Memory B cell (primary cell): ENCODE measurements around the gene CSK.

Experiments
- ATAC-seq: fragments of 150-1000 bp; cut with Tn5 transposase; 2 replicates; pipeline ENCODE4 v1.10.0; 2021; ENCODE audit warnings: low read depth, mild to moderate bottlenecking, moderate library complexity
- DNase-seq, 2 donors: peaks; one replicate each; pipeline ENCODE4 v3.0.0; 2022; ENCODE audit warnings: low spot score in 2 of 2
- H3K27ac Mint-ChIP-seq: one replicate; pipeline ENCODE4 v1.8.0; 2022; ENCODE audit warnings: mild to moderate bottlenecking, moderate library complexity, mixed read lengths
- H3K27me3 Mint-ChIP-seq: one replicate; pipeline ENCODE4 v1.8.0; 2022; ENCODE audit warnings: mixed read lengths
- H3K36me3 Mint-ChIP-seq: one replicate; pipeline ENCODE4 v1.8.0; 2022; ENCODE audit warnings: mild to moderate bottlenecking, mixed read lengths
- H3K4me1 Mint-ChIP-seq: one replicate; pipeline ENCODE4 v1.8.0; 2022; ENCODE audit warnings: mixed read lengths
- H3K4me3 Mint-ChIP-seq: one replicate; pipeline ENCODE4 v1.8.0; 2022; ENCODE audit warnings: mild to moderate bottlenecking, moderate library complexity, mixed read lengths
- H3K9me3 Mint-ChIP-seq: one replicate; pipeline ENCODE4 v1.8.0; 2022; ENCODE audit warnings: mixed read lengths

The CSK gene

DNA sequence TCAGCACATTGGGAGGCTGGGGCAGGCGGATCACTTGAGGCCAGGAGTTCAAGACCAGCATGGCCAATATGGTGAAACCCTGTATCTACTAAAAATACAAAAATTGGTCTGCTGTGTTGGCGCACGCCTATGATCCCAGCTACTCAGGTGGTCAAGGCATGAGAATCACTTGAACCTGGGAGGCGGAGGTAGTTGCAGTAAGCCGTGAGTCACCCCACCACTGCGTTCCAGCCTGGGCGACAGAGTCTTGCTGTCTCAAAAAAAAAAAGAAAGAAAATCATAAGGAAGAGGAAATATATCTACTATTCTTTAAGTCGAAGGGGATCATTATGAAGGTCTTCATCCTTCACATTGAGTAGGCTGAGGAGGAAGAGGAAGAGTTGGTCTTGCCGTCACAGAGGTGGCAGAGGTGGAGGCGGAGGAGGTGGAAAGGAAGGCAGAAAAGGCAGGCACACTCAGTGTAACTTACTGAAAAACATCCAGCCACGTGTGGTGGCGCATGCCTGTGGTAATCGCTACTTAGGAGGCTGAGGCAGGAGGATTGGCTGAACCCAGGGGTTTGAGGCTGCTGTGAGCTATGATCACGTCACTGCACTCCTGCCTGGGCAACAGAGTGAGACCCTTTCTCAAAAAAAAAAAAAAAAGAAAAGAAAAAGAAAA is 14.2 kb downstream of the CSK start:
- no peak for ATAC-seq
- DNase-seq: no peak
- Mint-ChIP-seq H3K9me3 (no peaks in the 10 kb centered on the region), H3K27ac (peak overlapping the region; percentile 83), H3K36me3 (peaks cover 27% of the 10 kb centered on the region), H3K4me3 (peak overlapping the region; percentile 69), H3K4me1 (peaks cover 65% of the 10 kb centered on the region), H3K27me3 (no peaks in the 10 kb centered on the region)

GRCh38 chr15:74798388-74799254 is 16.7 kb downstream of the CSK start:
- Mint-ChIP-seq H3K36me3 (peaks cover 20% of the 10 kb centered on the region), H3K27ac (peak overlapping the region; percentile 97), H3K27me3 (no peaks in the 10 kb centered on the region), H3K4me3 (peak overlapping the region; percentile 73), H3K9me3 (no peaks in the 10 kb centered on the region), H3K4me1 (peaks cover 45% of the 10 kb centered on the region)
- ATAC-seq (no peak), DNase-seq (no peak)

DNA sequence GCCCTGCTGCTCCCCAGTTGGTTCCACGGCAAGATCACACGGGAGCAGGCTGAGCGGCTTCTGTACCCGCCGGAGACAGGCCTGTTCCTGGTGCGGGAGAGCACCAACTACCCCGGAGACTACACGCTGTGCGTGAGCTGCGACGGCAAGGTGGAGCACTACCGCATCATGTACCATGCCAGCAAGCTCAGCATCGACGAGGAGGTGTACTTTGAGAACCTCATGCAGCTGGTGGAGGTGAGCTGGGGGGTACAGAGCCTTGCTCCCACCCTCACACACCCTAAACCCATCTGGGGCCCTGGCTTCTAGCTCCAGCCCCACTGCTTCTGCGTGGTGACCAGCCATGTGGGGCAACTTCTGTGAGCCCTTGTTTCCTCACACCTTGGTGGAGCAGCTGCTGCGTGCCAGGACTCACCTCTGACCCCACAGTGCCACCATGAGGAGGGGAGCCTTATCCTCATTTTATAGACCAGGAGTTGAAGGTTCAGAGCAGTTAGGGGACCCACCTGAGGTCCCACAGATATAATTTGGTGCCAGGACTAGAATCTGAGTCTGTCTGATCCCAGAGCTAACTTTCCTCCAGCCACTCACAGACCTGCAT is 17.5 kb downstream of the CSK start:
- H3K27ac Mint-ChIP-seq: peak overlapping the region; percentile 97
- ATAC-seq (peak; percentile 27), DNase-seq (no peak)
- no peaks in the 10 kb centered on the region for H3K27me3 Mint-ChIP-seq
- H3K4me1 Mint-ChIP-seq: peaks cover 48% of the 10 kb centered on the region
- no peaks in the 10 kb centered on the region for H3K9me3 Mint-ChIP-seq
- H3K4me3 Mint-ChIP-seq: peak overlapping the region; percentile 59
- peaks cover 24% of the 10 kb centered on the region for H3K36me3 Mint-ChIP-seq

DNA sequence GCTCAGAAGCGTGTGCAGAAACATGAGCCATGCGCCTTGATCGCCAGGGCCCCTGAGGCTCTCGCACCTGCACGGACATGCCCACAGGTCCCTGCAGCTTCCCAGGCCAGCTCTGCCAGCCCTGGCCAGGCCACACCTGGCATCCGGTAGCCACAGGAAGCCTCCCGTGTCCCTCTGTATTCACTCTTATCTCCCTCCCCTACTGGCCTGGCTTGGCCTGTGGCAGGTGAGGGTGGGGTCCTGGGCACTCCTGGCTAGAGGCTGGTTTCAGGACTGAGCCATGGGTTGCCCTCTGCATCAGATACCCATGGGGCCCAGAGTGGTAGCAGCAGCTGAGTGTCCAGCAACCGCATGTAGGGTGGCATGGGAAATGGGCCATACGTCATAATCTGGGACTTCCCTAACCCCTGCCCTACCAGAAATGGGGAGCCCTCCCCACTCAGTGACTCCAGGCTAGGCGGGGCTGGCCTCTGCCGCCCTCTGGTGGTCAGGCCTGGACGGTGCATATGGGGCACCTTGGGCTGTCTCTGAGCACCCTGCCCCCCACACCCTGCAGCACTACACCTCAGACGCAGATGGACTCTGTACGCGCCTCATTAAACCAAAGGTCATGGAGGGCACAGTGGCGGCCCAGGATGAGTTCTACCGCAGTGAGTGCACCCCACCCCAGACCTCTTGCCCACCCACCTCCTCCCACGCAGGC is 18.1 kb downstream of the CSK start:
- Mint-ChIP-seq H3K27ac (peak overlapping the region; percentile 97), H3K4me1 (peaks cover 46% of the 10 kb centered on the region), H3K9me3 (no peaks in the 10 kb centered on the region), H3K36me3 (peaks cover 27% of the 10 kb centered on the region), H3K4me3 (peak overlapping the region; percentile 59), H3K27me3 (no peaks in the 10 kb centered on the region)
- DNase-seq (peak; percentile 96), ATAC-seq (peak; percentile 86)

DNA sequence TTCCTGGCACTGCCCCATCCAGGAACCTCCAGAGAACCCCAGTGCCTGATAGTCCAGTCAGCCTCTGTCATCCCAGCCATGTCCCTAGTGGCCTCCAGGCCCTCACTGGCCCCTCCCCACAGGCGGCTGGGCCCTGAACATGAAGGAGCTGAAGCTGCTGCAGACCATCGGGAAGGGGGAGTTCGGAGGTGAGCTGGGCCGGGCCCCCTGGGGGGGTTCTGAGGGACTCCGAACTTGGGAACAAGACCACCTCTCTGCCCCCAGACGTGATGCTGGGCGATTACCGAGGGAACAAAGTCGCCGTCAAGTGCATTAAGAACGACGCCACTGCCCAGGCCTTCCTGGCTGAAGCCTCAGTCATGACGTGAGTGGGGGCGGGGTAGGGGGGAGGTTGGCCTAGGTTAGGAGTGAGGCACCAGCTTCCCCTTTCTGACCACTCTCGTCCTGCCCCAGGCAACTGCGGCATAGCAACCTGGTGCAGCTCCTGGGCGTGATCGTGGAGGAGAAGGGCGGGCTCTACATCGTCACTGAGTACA is 18.7 kb downstream of the CSK start:
- Mint-ChIP-seq H3K4me3 (no peak overlapping the region), H3K27me3 (no peaks in the 10 kb centered on the region), H3K27ac (peak overlapping the region; percentile 97), H3K4me1 (peaks cover 41% of the 10 kb centered on the region), H3K36me3 (peaks cover 27% of the 10 kb centered on the region), H3K9me3 (no peaks in the 10 kb centered on the region)
- DNase-seq (no peak), ATAC-seq (no peak)

DNA sequence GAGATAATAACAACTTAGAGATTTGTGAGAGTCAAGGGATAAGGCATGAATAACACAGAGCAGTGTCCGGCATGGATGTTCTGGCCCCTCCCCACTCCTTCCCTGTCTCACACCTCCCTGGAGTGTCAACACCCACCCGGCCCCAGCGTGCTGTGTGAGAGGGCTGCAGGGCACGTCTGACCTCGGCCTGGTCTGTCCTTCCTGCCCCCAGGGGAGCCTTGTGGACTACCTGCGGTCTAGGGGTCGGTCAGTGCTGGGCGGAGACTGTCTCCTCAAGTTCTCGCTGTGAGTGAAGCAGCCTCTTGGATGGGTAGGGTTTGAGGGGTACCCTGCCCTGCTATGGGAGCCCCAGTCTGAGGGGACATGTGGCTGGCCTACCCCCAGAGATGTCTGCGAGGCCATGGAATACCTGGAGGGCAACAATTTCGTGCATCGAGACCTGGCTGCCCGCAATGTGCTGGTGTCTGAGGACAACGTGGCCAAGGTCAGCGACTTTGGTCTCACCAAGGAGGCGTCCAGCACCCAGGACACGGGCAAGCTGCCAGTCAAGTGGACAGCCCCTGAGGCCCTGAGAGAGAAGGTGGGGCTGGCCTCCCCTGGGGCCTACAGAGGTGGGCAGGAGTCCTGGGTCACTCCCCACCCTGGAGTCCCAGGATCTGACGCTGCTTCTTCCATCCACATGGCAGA is 19.6 kb downstream of the CSK start:
- H3K36me3 Mint-ChIP-seq: peaks cover 22% of the 10 kb centered on the region
- no peak overlapping the region for H3K4me3 Mint-ChIP-seq
- no peak for ATAC-seq
- DNase-seq: no peak
- H3K9me3 Mint-ChIP-seq: no peaks in the 10 kb centered on the region
- peaks cover 37% of the 10 kb centered on the region for H3K4me1 Mint-ChIP-seq
- H3K27me3 Mint-ChIP-seq: no peaks in the 10 kb centered on the region
- no peak overlapping the region for H3K27ac Mint-ChIP-seq

DNA sequence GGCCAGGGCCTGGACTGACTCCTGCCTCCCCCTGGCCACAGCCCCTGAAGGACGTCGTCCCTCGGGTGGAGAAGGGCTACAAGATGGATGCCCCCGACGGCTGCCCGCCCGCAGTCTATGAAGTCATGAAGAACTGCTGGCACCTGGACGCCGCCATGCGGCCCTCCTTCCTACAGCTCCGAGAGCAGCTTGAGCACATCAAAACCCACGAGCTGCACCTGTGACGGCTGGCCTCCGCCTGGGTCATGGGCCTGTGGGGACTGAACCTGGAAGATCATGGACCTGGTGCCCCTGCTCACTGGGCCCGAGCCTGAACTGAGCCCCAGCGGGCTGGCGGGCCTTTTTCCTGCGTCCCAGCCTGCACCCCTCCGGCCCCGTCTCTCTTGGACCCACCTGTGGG is 20.4 kb downstream of the CSK start:
- Mint-ChIP-seq H3K4me1 (peaks cover 40% of the 10 kb centered on the region), H3K36me3 (peaks cover 21% of the 10 kb centered on the region), H3K27ac (no peak overlapping the region), H3K9me3 (no peaks in the 10 kb centered on the region), H3K4me3 (no peak overlapping the region), H3K27me3 (no peaks in the 10 kb centered on the region)
- DNase-seq (no peak), ATAC-seq (no peak)

- H3K4me1 Mint-ChIP-seq: peaks cover 37% of the 10 kb centered on the region
- no peak overlapping the region for H3K4me3 Mint-ChIP-seq
- no peaks in the 10 kb centered on the region for H3K9me3 Mint-ChIP-seq
- peaks cover 19% of the 10 kb centered on the region for H3K36me3 Mint-ChIP-seq
- no peak overlapping the region for H3K27ac Mint-ChIP-seq
- DNase-seq (no peak), ATAC-seq (no peak)
- no peaks in the 10 kb centered on the region for H3K27me3 Mint-ChIP-seq
These were observed 21.1 kb downstream of the CSK start for GRCh38 chr15:74802862-74803447.

DNA sequence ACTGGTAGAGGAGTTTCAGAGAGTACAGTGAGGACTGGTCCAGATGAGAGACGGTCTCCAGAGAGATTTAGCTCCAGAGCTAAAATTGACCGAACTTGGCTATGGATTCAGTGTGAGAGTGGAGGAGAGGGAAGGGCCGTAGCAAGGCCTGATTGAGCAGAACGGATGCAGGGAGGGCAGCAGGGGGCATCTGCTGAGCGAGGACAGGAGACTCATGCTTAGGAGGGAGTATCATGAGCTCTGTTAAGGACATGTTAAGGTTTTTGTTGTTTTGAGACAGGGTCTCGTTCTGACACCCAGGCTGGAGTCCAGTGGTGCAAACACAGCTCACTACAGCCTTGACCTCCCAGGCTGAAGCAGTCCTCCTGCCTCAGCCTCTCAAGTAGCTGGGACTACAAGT is 23.1 kb downstream of the CSK start:
- H3K9me3 Mint-ChIP-seq: no peaks in the 10 kb centered on the region
- peaks cover 31% of the 10 kb centered on the region for H3K4me1 Mint-ChIP-seq
- H3K4me3 Mint-ChIP-seq: no peak overlapping the region
- DNase-seq (no peak), ATAC-seq (no peak)
- no peaks in the 10 kb centered on the region for H3K27me3 Mint-ChIP-seq
- H3K36me3 Mint-ChIP-seq: peaks cover 15% of the 10 kb centered on the region
- peak overlapping the region; percentile 67 for H3K27ac Mint-ChIP-seq

GRCh38 chr15:74807282-74807681 is 25.4 kb downstream of the CSK start:
- no peak overlapping the region for H3K4me3 Mint-ChIP-seq
- H3K36me3 Mint-ChIP-seq: peaks cover 7% of the 10 kb centered on the region
- H3K4me1 Mint-ChIP-seq: peaks cover 28% of the 10 kb centered on the region
- DNase-seq: no peak
- H3K27ac Mint-ChIP-seq: peak overlapping the region; percentile 70
- no peak for ATAC-seq
- H3K9me3 Mint-ChIP-seq: no peaks in the 10 kb centered on the region
- no peaks in the 10 kb centered on the region for H3K27me3 Mint-ChIP-seq

GRCh38 chr15:74808078-74808839 is 26.4 kb downstream of the CSK start:
- peak overlapping the region; percentile 70 for H3K27ac Mint-ChIP-seq
- peaks cover 7% of the 10 kb centered on the region for H3K36me3 Mint-ChIP-seq
- no peak for ATAC-seq
- peaks cover 30% of the 10 kb centered on the region for H3K4me1 Mint-ChIP-seq
- DNase-seq: no peak
- no peak overlapping the region for H3K4me3 Mint-ChIP-seq
- peaks cover 2% of the 10 kb centered on the region for H3K27me3 Mint-ChIP-seq
- H3K9me3 Mint-ChIP-seq: no peaks in the 10 kb centered on the region

DNA sequence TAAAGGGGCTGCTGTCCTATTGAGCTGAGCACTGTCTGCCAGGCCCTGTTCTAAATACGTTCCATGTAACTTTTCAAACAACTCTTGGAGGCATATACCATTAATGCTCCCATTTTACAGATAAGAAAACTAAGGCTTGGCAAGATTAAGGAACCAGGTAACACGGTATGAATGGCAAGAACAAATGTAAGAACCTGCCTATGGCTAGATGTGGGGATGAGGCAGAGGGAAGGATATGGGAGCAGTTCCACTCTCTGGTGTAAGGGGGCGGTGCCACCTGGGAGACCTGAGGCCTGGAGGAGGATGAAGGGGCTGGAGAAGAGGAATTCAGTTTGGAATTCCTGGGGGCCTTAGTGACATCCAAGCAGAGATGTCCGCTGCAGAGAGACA is 27.0 kb downstream of the CSK start:
- Mint-ChIP-seq H3K27ac (peak overlapping the region; percentile 43), H3K4me1 (peaks cover 33% of the 10 kb centered on the region), H3K36me3 (peaks cover 7% of the 10 kb centered on the region), H3K27me3 (peaks cover 2% of the 10 kb centered on the region), H3K9me3 (no peaks in the 10 kb centered on the region), H3K4me3 (no peak overlapping the region)
- ATAC-seq (no peak), DNase-seq (no peak)
